GM21529 (cell line): ENCODE measurements around the gene MAP4K2.
A peak's percentile ranks its signal among the peaks of the same experiment; 100 is the strongest.

Experiments used
- ATAC-seq: cut with Tn5 transposase; IDR thresholded peaks from one replicate; pipeline ENCODE4 v1.9.1; 2021; ENCODE audit not compliant: unreplicated experiment

MAP4K2 gene

GRCh38 chr11:64792482-64792881, 10.5 kb downstream of the MAP4K2 start:
- no peak for ATAC-seq

DNA sequence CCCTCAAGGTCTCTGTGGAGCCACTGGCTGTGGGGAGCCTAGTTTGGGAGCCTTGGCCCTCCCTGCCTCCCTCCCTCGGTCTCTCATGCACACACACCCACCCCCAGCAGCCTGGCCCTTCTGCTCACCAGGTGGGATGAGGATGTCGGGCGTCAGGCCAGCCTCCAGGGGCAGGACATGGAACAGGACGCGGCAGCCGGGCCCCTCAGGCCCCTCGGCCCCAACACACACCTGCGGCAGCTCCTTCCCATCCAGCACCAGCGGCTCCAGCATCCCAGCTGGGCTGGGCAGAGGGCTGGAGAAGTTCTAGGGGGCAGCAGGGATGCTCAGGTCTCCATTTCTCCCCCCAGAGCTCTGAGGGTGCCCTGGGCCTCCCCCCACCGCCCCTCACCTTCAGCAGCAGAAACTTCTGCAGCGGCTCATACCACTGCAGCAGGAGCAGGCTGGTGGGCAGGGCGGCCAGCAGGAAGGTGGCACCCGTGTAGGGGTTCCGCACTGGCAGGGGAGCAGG, 11.2 kb downstream of the MAP4K2 start:
- ATAC-seq = no peak

- no peak for ATAC-seq
These were observed 12.6 kb downstream of the MAP4K2 start for GRCh38 chr11:64790205-64791095.

- ATAC-seq = no peak
These were observed 13.4 kb downstream of the MAP4K2 start for GRCh38 chr11:64789331-64790204.

GRCh38 chr11:64788321-64789215, 14.4 kb downstream of the MAP4K2 start:
- no peak for ATAC-seq

- no peak for ATAC-seq
These were observed 15.3 kb downstream of the MAP4K2 start for GRCh38 chr11:64787526-64788320.

DNA sequence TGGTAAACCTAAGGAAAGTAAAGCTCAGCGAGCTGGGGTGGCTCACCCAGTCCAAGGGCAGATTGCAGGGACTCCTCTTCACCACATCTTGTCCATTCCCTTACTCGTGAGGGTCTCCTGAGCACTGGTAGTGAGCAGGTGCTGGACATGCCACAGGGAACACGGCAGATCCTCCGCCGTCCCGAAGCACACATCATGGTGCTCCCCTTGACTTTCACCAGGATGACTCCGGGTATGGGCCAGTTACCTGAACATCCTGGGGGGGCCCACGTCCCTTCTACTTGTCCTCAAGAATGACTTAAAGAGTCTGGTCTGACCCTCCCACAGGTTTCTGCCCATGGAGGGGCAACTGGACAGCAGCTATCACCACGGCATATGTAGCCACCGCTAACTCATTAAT, 16.7 kb downstream of the MAP4K2 start:
- no peak for ATAC-seq

DNA sequence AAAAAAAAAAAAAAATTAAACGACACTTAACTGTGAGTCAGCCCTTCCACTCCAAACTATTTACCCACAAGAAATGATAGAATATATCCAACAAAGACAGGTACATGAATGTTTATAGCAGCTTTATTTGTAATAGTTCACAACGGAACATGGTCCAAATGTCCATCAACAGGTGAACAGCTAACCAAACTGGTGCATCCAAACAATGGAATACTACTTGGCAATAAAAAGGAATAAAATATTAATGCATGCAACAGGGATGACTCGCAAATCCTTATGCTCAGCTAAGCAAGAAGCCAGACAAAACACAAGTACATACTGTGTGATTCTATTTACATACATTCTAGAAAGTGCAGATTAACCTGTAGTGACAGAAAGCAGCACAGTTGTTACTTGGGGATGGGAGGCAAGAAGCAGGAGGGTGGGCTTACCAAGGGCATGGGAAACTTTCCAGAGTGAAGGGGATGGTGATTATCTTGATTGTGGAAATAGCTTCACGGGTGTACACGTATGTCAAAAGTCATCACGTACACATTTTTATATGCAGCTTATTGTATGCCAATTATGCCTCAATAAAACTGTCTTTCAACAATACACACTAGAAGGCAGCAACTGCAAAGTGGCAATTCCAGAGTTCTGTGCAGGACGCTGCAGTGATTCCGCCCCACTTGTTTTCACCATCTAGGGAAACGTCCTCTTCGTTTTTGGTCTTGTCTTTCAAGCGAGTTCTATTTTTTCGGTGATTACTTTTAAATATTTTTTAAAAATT, 18.0 kb downstream of the MAP4K2 start:
- ATAC-seq = no peak

DNA sequence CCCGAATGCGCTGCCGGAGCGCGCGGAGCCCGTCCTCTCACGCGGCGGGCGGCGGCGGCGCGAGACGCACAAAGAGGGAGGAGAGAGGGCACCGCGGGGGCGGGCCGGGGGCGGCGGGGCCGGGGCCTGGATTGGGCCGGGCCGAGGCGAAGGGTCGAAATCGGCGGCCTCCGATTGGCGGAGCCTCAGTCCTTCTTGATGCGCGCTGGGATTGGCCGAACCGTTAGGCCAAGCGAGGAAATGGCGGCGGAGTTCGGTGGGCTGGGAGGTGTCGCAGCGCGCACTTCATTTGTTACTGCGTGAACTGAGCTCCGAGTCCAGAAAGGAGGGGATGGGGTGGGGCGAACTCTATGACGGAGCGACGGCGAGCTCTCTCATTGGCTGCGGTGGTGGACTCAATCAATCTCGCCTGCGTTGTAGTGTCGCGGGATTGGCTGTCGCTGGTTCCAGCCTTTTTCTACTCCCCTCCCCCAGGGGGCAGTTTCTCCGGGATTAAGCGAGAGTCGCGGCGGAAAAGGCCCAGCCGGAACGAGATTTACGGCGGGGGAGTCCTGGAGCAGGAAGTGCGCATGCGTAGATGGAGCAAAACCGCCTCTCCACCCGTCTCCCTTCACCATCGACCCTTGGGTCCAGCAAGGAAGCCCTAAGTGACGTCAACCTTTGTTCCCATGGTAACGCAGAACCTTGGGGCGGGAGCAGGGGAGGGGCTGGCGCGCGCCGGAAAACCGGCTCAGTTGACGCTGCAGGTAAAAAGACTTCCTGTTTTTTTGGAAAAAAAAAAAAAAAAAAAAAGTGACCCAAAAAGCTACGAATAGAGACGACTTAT, 24.3 kb downstream of the MAP4K2 start, which contains the start of gene SF1:
Gene SF1 (minus strand): TSS at position 70 of the 826 bp plus-strand sequence. CDS start 150 bp downstream, outside the sequence.
- ATAC-seq = peak; percentile 78

- no peak for ATAC-seq
These were observed 24.9 kb downstream of the MAP4K2 start for GRCh38 chr11:64778223-64778472.

GRCh38 chr11:64777449-64778222, 25.4 kb downstream of the MAP4K2 start:
- no peak for ATAC-seq

GRCh38 chr11:64776875-64777274, 26.1 kb downstream of the MAP4K2 start:
- no peak for ATAC-seq

GRCh38 chr11:64776425-64776824, 26.6 kb downstream of the MAP4K2 start:
- no peak for ATAC-seq

DNA sequence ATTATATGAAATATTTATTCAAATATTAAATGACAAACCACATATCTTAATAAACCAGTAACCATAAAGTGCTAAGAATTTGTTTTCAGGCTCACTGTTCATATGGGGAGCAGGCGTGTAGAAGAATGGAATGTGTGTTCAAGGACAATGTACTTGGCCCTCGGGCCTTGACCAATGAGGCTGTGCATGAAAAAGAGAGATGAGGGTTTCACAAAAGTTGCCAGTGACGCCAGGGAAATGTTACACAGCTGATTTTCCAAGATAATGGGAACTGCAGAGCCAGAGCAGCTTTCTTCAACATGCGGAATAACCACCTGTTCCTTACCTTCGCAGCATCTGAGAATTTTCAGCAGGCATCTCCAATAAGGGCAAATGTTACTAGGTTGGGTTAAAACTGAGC, 28.9 kb downstream of the MAP4K2 start:
- ATAC-seq = no peak

DNA sequence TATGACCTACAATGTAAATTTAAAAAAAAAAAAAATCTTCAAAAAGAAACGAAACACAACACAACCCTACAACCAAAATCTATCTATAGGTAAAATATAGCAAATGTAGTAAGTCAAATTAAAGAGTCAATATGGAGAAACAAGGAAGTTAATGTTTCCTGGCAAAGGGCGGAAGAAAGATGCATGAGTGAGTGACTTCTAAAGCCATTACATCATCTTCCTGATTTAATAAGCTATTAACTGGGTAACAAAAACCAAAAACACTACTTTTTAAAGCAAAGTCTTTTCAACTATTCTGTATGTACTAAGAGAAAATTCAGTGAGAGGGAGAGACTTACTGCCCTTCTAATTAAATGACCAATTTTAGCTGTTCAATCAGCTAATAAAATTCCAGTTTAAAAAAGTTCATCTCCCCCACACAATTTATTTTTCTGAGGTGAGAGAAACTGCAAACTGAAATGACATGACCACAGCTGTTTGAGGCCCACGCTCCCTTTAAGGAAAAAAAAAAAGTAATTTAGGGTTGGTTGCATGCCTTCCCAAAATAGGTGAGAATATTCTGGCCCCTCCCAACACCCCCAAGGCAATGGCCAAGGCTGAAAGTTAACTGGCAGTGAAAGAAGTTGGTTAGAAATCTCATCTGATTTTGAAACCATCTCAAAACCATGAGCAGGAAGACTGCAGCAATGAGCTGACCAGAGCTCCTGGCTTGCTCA, 30.6 kb downstream of the MAP4K2 start:
- ATAC-seq = no peak

DNA sequence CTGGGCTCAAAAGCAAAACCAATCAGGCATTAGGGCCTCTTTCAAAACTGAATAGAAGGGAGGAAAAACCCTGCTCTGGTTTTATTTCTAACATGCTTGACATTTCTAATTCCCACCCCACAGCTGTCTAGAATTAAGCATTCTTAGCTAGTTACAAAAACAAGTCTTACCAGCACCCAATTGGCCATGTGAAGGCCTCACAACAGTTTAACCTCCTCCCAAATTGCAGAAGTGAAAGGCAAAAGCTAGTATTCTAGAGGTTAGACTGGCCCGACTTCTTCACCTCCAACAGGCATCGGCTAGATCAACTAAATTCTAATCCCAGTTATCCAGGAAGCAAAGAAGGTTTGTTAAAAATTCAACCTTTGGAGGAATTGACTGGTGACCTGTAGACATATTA, 31.2 kb downstream of the MAP4K2 start:
- peak; percentile 65 for ATAC-seq

- no peak for ATAC-seq
These were observed 32.9 kb downstream of the MAP4K2 start for GRCh38 chr11:64770120-64770519.
